Thoracic aorta (tissue), 2 donors: Measurements from ENCODE around the gene CAD. TPM values are rescaled to one million over a fixed set of nuclear protein-coding genes. Genes with fewer than 3 reads are reported as not detected.

Source experiments
- ATAC-seq: fragments of 150-250 bp; one replicate; pipeline ENCODE4 v1.8.0; 2017; ENCODE audit warnings: low read depth; ENCODE audit not compliant: insufficient number of reproducible peaks, low FRiP score
- DNase-seq: peaks from one replicate; pipeline ENCODE4 v3.0.0-alpha.2; 2020; ENCODE audit warnings: low spot score
- H3K27ac ChIP-seq, 2 donors: fragments of 200-600 bp; sonication (generic); 1 replicate in 1 of 2; 2 replicates in 1 of 2; pipeline ENCODE4 v1.5.1; 2016; ENCODE audit warnings: mild to moderate bottlenecking in 2 of 2, moderate library complexity in 2 of 2
- H3K27me3 ChIP-seq: fragments of 200-600 bp; sonication (generic); replicated peaks from 2 replicates; pipeline ENCODE4 v1.6.0; 2016; ENCODE audit warnings: mild to moderate bottlenecking; ENCODE audit not compliant: insufficient read depth
- H3K36me3 ChIP-seq: fragments of 200-600 bp; sonication (generic); one replicate; pipeline ENCODE4 v1.5.1; 2016
- H3K4me1 ChIP-seq, 2 donors: fragments of 200-600 bp; sonication (generic); 1 replicate in 1 of 2; 2 replicates in 1 of 2; pipeline versions ENCODE4 v1.5.1 to v1.6.0; 2016; ENCODE audit warnings: low read depth in 2 of 2, mild to moderate bottlenecking in 1 of 2; ENCODE audit not compliant: control insufficient read depth in 1 of 2
- H3K4me3 ChIP-seq: fragments of 200-600 bp; sonication (generic); 2 replicates; pipeline ENCODE4 v1.5.1; 2016; ENCODE audit warnings: mild to moderate bottlenecking
- H3K9me3 ChIP-seq: fragments of 200-600 bp; sonication (generic); 2 replicates; pipeline ENCODE4 v1.5.1; 2016
- total RNA-seq, 2 donors: library from RNA; depleted of rRNA; stranded (reverse); fragments of >200 nt; gene quantifications; one replicate each; pipeline versions ENCODE4 v1.1.0 to v1.2.3, GENCODE V29; 2016
- TF ChIP-seq, protein P1 (sequence below): fragments of 200-600 bp; sonication (generic); IDR thresholded peaks from one replicate; pipeline ENCODE4 v1.5.1; 2019; ENCODE audit warnings: antibody characterized with exemption

Gene CAD
- total RNA-seq, 2 donors from 2014 or later = 16.2 to 25.0 TPM

DNA sequence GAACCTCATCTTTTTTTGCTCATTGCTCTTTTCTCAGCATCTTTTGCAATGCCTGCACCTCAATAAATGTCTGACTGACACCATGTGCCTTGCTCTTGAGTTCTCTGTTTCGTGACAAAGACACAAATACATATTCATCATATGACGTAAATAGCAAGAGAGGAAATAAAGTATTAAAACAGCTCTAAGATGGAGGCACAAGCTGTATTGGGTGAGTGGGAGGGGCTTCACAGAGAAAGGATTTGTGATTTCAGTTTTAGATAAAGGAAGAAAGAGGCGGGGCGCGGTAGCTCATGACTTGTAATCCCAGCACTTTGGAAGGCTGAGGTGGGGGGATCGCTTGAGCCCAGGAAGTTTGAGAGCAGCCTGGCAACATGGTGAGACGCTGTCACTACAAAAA is 2.9 kb downstream of the CAD start:
- no peak for ATAC-seq
- no peak for DNase-seq
- H3K4me1 ChIP-seq = peaks cover 4 to 19% of the 10 kb centered on the region in 2 donors
- no peaks in the 10 kb centered on the region for H3K27me3 ChIP-seq
- TF ChIP-seq, protein P1, sequence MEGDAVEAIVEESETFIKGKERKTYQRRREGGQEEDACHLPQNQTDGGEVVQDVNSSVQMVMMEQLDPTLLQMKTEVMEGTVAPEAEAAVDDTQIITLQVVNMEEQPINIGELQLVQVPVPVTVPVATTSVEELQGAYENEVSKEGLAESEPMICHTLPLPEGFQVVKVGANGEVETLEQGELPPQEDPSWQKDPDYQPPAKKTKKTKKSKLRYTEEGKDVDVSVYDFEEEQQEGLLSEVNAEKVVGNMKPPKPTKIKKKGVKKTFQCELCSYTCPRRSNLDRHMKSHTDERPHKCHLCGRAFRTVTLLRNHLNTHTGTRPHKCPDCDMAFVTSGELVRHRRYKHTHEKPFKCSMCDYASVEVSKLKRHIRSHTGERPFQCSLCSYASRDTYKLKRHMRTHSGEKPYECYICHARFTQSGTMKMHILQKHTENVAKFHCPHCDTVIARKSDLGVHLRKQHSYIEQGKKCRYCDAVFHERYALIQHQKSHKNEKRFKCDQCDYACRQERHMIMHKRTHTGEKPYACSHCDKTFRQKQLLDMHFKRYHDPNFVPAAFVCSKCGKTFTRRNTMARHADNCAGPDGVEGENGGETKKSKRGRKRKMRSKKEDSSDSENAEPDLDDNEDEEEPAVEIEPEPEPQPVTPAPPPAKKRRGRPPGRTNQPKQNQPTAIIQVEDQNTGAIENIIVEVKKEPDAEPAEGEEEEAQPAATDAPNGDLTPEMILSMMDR = no peak
- H3K9me3 ChIP-seq = no peaks in the 10 kb centered on the region
- H3K4me3 ChIP-seq = no peak overlapping the region
- peaks cover 36% of the 10 kb centered on the region for H3K36me3 ChIP-seq
- H3K27ac ChIP-seq = no peak overlapping the region

- TF ChIP-seq, protein P1 = no peak
- peaks cover 40% of the 10 kb centered on the region for H3K36me3 ChIP-seq
- no peak overlapping the region for H3K27ac ChIP-seq
- peaks cover 4 to 19% of the 10 kb centered on the region in 2 donors for H3K4me1 ChIP-seq
- no peaks in the 10 kb centered on the region for H3K27me3 ChIP-seq
- H3K4me3 ChIP-seq = no peak overlapping the region
- no peak for DNase-seq
- ATAC-seq = no peak
- no peaks in the 10 kb centered on the region for H3K9me3 ChIP-seq
Observed at GRCh38 chr2:27221166-27221565, 4.0 kb downstream of the CAD start.

- ATAC-seq (no peak), DNase-seq (no peak)
- Histone ChIP-seq H3K4me3 (no peak overlapping the region), H3K4me1 (peaks cover 4 to 11% of the 10 kb centered on the region in 2 donors), H3K36me3 (peaks cover 50% of the 10 kb centered on the region), H3K27me3 (no peaks in the 10 kb centered on the region), H3K27ac (no peak overlapping the region), H3K9me3 (no peaks in the 10 kb centered on the region)
- TF ChIP-seq, protein P1 = no peak
Observed at GRCh38 chr2:27222407-27222806, 5.2 kb downstream of the CAD start.

DNA sequence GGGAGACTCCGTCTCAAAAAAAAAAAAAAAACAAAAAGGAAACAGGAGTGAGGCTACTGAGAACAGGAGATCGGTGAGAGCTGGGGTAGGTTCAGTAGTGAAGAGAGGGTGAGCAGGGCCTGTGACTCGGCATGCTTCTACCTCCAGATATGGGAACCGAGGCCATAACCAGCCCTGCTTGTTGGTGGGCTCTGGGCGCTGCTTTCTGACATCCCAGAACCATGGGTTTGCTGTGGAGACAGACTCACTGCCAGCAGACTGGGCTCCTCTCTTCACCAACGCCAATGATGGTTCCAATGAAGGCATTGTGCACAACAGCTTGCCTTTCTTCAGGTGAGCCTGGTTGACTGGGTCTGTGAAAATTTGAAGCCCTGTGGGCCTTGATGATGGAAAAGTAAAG is 6.2 kb downstream of the CAD start:
- Histone ChIP-seq H3K4me1 (peaks cover 0 to under 1% of the 10 kb centered on the region in 2 donors), H3K27ac (no peak overlapping the region), H3K4me3 (no peak overlapping the region), H3K27me3 (no peaks in the 10 kb centered on the region), H3K36me3 (peaks cover 50% of the 10 kb centered on the region), H3K9me3 (no peaks in the 10 kb centered on the region)
- no peak for DNase-seq
- ATAC-seq = no peak
- TF ChIP-seq, protein P1 = no peak

DNA sequence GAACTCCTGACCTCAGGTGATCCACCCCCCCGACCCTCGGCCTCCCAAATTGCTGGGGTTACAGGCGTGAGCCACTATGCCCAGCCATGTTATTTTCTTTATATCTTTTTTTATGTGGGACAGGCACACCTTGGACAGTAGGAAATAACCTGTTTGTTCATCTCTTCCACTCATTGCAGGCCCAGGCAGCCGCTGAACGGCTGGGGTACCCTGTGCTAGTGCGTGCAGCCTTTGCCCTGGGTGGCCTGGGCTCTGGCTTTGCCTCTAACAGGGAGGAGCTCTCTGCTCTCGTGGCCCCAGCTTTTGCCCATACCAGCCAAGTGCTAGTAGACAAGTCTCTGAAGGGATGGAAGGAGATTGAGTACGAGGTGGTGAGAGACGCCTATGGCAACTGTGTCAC is 8.4 kb downstream of the CAD start:
- H3K27ac ChIP-seq = no peak overlapping the region
- no peaks in the 10 kb centered on the region for H3K4me1 ChIP-seq
- no peak for DNase-seq
- no peaks in the 10 kb centered on the region for H3K27me3 ChIP-seq
- no peak overlapping the region for H3K4me3 ChIP-seq
- no peaks in the 10 kb centered on the region for H3K9me3 ChIP-seq
- peaks cover 55% of the 10 kb centered on the region for H3K36me3 ChIP-seq
- TF ChIP-seq, protein P1 = no peak
- ATAC-seq = no peak
